Endodermal cell (in vitro differentiated cells): ENCODE results near the gene SPAG8. TPM values are rescaled to one million over a fixed set of nuclear protein-coding genes. Genes with fewer than 3 reads are reported as not detected.

Experiments used
- DNase-seq: peaks from one replicate; pipeline ENCODE4 v3.0.0-alpha.2; 2017
- H3K27ac ChIP-seq: 2 replicates; pipeline ENCODE4 v1.5.1; 2013; ENCODE audit warnings: mild to moderate bottlenecking, low read depth, low read length, moderate library complexity
- H3K27me3 ChIP-seq: 2 replicates; pipeline ENCODE4 v1.6.1; 2013; ENCODE audit warnings: mild to moderate bottlenecking, low read length, moderate library complexity; ENCODE audit not compliant: insufficient read depth, control insufficient read depth, poor library complexity, severe bottlenecking
- H3K36me3 ChIP-seq: 2 replicates; pipeline ENCODE4 v1.7.0; 2013; ENCODE audit warnings: mild to moderate bottlenecking, low read length, moderate library complexity; ENCODE audit not compliant: control insufficient read depth, insufficient read depth
- H3K4me1 ChIP-seq: one replicate; pipeline ENCODE4 v1.7.0; 2013; ENCODE audit warnings: low read length; ENCODE audit not compliant: control insufficient read depth, insufficient read depth
- H3K4me3 ChIP-seq: 2 replicates; pipeline ENCODE4 v1.5.1; 2013; ENCODE audit warnings: mild to moderate bottlenecking, low read length, moderate library complexity
- H3K9ac ChIP-seq: 2 replicates; pipeline ENCODE4 v1.6.1; 2013; ENCODE audit warnings: mild to moderate bottlenecking, low read length, moderate library complexity; ENCODE audit not compliant: poor library complexity, severe bottlenecking; ENCODE audit errors: extremely low read depth
- H3K9me3 ChIP-seq: 2 replicates; pipeline ENCODE4 v1.6.1; 2013; ENCODE audit warnings: mild to moderate bottlenecking, low read length, moderate library complexity; ENCODE audit not compliant: control insufficient read depth
- H3K27ac Mint-ChIP-seq: 2 replicates; pipeline ENCODE4 v1.8.0; 2020; ENCODE audit warnings: mixed read lengths
- H3K27me3 Mint-ChIP-seq: 2 replicates; pipeline ENCODE4 v1.8.0; 2021; ENCODE audit warnings: mild to moderate bottlenecking, mixed read lengths; ENCODE audit not compliant: insufficient read depth
- H3K36me3 Mint-ChIP-seq: 2 replicates; pipeline ENCODE4 v1.8.0; 2020; ENCODE audit warnings: low read depth, mixed read lengths
- H3K4me1 Mint-ChIP-seq: 2 replicates; pipeline ENCODE4 v1.8.0; 2020; ENCODE audit warnings: mixed read lengths
- H3K4me3 Mint-ChIP-seq: 2 replicates; pipeline ENCODE4 v1.8.0; 2020; ENCODE audit warnings: mild to moderate bottlenecking, moderate library complexity, mixed read lengths
- H3K9me3 Mint-ChIP-seq: 2 replicates; pipeline ENCODE4 v1.8.0; 2020; ENCODE audit warnings: mild to moderate bottlenecking, mixed read lengths
- WGBS, 2 experiments: methylation state at CpG; one replicate each; pipeline versions ENCODE4 v1.1.5 to v1.1.7; 2013; ENCODE audit warnings: missing lambda C conversion rate in 2 of 2, mixed read lengths in 1 of 2; ENCODE audit not compliant: insufficient coverage in 1 of 2, insufficient read length in 1 of 2; 5-methylcytosine and 5-hydroxymethylcytosine counted together
- total RNA-seq, 2 donors: library from RNA; stranded (reverse); fragmentation: NEBNext Ultra II Directional in 1 of 2; extraction: Animal tissue kit (Norgen Biotek cat#: 25700) in 1 of 2; gene quantifications; 2 replicates in 1 of 2; 3 replicates in 1 of 2; pipeline ENCODE4 v1.2.1, GENCODE V29; 2021
- TF ChIP-seq, protein P1 (sequence below): fragments of 200-600 bp; sonication (generic); conservative IDR thresholded peaks from 2 replicates; pipeline ENCODE4 v1.5.0; 2021; ENCODE audit warnings: antibody characterized with exemption, mild to moderate bottlenecking

SPAG8 gene
- total RNA-seq, 2 donors from 2014 or later: 1.2 to 1.4 TPM

DNA sequence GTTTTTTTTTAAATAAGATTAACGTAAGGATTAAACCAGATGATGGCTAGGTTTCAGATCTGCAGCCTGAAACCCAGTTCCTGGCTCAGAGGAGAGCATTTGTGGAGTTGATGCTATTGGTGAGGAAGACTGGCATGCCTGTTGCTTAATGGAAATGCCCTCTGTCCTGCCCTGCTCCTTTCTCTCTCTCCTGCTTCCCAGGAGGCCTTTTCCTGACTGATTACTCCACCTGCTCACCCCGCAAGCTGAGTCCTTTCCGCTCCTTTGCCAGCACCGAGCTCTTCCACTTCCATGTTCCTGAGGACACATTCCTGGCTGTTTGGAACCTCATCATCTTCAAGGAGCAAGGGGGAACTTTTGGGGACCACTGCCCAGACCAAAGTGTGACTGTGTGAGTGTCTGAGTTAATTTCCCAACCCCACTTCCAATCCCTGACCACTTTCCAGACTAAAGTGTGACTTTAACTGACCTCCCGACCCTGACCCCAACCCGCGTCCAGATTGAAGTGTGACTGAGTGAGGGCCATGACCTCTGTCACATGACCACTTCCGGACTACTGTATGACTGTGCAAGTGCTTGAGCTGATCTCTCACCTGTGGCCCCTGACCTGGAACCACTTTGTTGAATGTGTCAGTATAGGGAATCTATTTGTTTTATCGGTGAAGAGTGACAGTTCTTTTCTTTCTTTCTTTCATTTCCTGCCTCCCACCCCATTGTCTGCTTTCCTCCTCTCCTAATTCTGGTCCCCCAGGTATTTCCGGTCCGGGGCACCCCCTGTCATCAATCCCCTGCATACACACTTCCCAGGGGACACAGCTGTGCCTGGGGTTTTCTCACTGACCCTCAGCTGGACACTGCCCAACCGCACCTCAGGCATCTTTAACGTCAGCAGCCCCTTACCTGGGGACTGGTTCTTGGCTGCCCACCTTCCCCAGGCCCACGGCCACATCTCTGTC is 22.5 kb upstream of the SPAG8 start:
- H3K9me3 ChIP-seq: no peaks in the 10 kb centered on the region
- H3K36me3 ChIP-seq: no peaks in the 10 kb centered on the region
- no peak overlapping the region for H3K9ac ChIP-seq
- DNase-seq: no peak
- Mint-ChIP-seq H3K36me3 (no peaks in the 10 kb centered on the region), H3K27me3 (peaks cover 20% of the 10 kb centered on the region), H3K27ac (no peak overlapping the region), H3K4me3 (no peak overlapping the region), H3K4me1 (peaks cover 6% of the 10 kb centered on the region), H3K9me3 (no peaks in the 10 kb centered on the region)
- no peaks in the 10 kb centered on the region for H3K4me1 ChIP-seq
- TF ChIP-seq, protein P1, sequence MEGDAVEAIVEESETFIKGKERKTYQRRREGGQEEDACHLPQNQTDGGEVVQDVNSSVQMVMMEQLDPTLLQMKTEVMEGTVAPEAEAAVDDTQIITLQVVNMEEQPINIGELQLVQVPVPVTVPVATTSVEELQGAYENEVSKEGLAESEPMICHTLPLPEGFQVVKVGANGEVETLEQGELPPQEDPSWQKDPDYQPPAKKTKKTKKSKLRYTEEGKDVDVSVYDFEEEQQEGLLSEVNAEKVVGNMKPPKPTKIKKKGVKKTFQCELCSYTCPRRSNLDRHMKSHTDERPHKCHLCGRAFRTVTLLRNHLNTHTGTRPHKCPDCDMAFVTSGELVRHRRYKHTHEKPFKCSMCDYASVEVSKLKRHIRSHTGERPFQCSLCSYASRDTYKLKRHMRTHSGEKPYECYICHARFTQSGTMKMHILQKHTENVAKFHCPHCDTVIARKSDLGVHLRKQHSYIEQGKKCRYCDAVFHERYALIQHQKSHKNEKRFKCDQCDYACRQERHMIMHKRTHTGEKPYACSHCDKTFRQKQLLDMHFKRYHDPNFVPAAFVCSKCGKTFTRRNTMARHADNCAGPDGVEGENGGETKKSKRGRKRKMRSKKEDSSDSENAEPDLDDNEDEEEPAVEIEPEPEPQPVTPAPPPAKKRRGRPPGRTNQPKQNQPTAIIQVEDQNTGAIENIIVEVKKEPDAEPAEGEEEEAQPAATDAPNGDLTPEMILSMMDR: no peak
- H3K4me3 ChIP-seq: no peak overlapping the region
- no peaks in the 10 kb centered on the region for H3K27me3 ChIP-seq
- no peak overlapping the region for H3K27ac ChIP-seq
- 92 to 98% methylated on average over 8 to 14 of the region's 14 CpGs for WGBS, 2 experiments

- no peak overlapping the region for H3K9ac ChIP-seq
- no peak overlapping the region for H3K27ac ChIP-seq
- no peaks in the 10 kb centered on the region for H3K36me3 Mint-ChIP-seq
- no peaks in the 10 kb centered on the region for H3K27me3 ChIP-seq
- no peak for DNase-seq
- no peaks in the 10 kb centered on the region for H3K9me3 ChIP-seq
- H3K27me3 Mint-ChIP-seq: peaks cover 9% of the 10 kb centered on the region
- peaks cover 10% of the 10 kb centered on the region for H3K4me1 Mint-ChIP-seq
- no peak overlapping the region for H3K4me3 ChIP-seq
- H3K4me3 Mint-ChIP-seq: no peak overlapping the region
- 86 to 92% methylated on average over 4 to 5 of the region's 5 CpGs for WGBS, 2 experiments
- no peaks in the 10 kb centered on the region for H3K9me3 Mint-ChIP-seq
- H3K36me3 ChIP-seq: no peaks in the 10 kb centered on the region
- H3K4me1 ChIP-seq: no peaks in the 10 kb centered on the region
- H3K27ac Mint-ChIP-seq: no peak overlapping the region
- TF ChIP-seq, protein P1: no peak
These were observed 20.8 kb upstream of the SPAG8 start for GRCh38 chr9:35832814-35833213.

DNA sequence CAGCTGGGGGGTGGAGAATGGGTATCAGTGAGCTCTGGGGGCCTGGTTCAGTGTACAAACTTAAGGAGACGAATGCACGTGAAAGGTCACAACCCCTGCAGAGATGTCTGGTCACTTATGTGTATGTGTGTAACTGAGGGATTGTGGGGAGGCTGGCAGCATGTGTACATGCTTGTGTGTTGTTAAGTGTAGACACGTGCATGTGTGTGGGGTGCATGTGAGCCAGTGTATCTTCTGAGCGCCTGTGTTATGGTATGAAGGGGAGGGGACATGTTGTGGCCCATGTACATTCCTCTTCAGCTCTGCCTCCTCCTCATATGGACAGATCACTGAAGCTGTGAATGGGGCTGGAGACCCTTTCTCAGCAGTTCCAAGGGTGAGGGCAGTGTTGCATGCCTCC is 19.0 kb upstream of the SPAG8 start:
- Histone ChIP-seq H3K27me3 (no peaks in the 10 kb centered on the region), H3K4me3 (no peak overlapping the region), H3K36me3 (no peaks in the 10 kb centered on the region), H3K27ac (no peak overlapping the region), H3K9ac (no peak overlapping the region), H3K4me1 (no peaks in the 10 kb centered on the region), H3K9me3 (no peaks in the 10 kb centered on the region)
- no peaks in the 10 kb centered on the region for H3K9me3 Mint-ChIP-seq
- no peak for DNase-seq
- TF ChIP-seq, protein P1: no peak
- peaks cover 12% of the 10 kb centered on the region for H3K4me1 Mint-ChIP-seq
- no peaks in the 10 kb centered on the region for H3K36me3 Mint-ChIP-seq
- H3K27ac Mint-ChIP-seq: no peak overlapping the region
- 86 to 97% methylated on average over 3 to 4 of the region's 4 CpGs for WGBS, 2 experiments
- peaks cover 8% of the 10 kb centered on the region for H3K27me3 Mint-ChIP-seq
- no peak overlapping the region for H3K4me3 Mint-ChIP-seq
